Activated gamma-delta T cell treated with Interleukin-2 at 50 U/mL for 16 hours (primary cell): ENCODE data around the gene CACFD1.

Experiments
- DNase-seq: peaks from one replicate; pipeline ENCODE4 v3.0.0-alpha.2; 2020

The CACFD1 gene

GRCh38 chr9:133520121-133520835, 60.5 kb downstream of the CACFD1 start:
- no peak for DNase-seq
